Calu3 (cell line): ENCODE measurements around the gene TK2. TPM values are rescaled to one million over a fixed set of nuclear protein-coding genes. Genes with fewer than 3 reads are reported as not detected.
A peak's percentile ranks its signal among the peaks of the same experiment; 100 is the strongest.

Source experiments
- BruUV-seq: library from RNA; stranded (reverse); fragments of 400-500 nt; replicated peaks from 2 replicates; lab custom pipeline; 2021; lab: Mats Ljungman, UMichigan
- CTCF ChIA-PET: fragments of 300-600 bp; sonication (Branson Sonifier 250); formaldehyde crosslinking; loops from one replicate; lab custom pipeline; 2022; ENCODE audit warnings: antibody characterized with exemption; lab: Charles Lee
- DNase-seq: peaks from one replicate; pipeline ENCODE4 v3.0.0; 2022
- H3K27ac Mint-ChIP-seq: one replicate; pipeline ENCODE4 v1.8.0; 2022; ENCODE audit warnings: mixed read lengths; ENCODE audit not compliant: unreplicated experiment
- H3K27me3 Mint-ChIP-seq: one replicate; pipeline ENCODE4 v1.8.0; 2022; ENCODE audit warnings: mixed read lengths; ENCODE audit not compliant: unreplicated experiment
- H3K36me3 Mint-ChIP-seq: one replicate; pipeline ENCODE4 v1.8.0; 2022; ENCODE audit warnings: mild to moderate bottlenecking, moderate library complexity, mixed read lengths; ENCODE audit not compliant: insufficient read depth, unreplicated experiment
- H3K4me1 Mint-ChIP-seq: one replicate; pipeline ENCODE4 v1.8.0; 2022; ENCODE audit warnings: mild to moderate bottlenecking, low read depth, mixed read lengths; ENCODE audit not compliant: unreplicated experiment
- H3K4me3 Mint-ChIP-seq: one replicate; pipeline ENCODE4 v1.8.0; 2022; ENCODE audit warnings: mild to moderate bottlenecking, low read depth, moderate library complexity, mixed read lengths; ENCODE audit not compliant: unreplicated experiment
- H3K9me3 Mint-ChIP-seq: one replicate; pipeline ENCODE4 v1.8.0; 2022; ENCODE audit warnings: low read depth, mixed read lengths; ENCODE audit not compliant: unreplicated experiment
- CTCF ChIP-seq: fragments of 200-600 bp; IDR thresholded peaks from one replicate; pipeline ENCODE4 v1.8.0; 2022; ENCODE audit warnings: antibody characterized with exemption; ENCODE audit not compliant: unreplicated experiment
- intact Hi-C: fragments of 100-400 bp; cut with micrococcal nuclease; formaldehyde crosslinking; loops from one replicate; pipeline ENCODE4 v1.10.0; 2022; ENCODE audit not compliant: unreplicated experiment
- total RNA-seq: library from RNA; stranded (reverse); gene quantifications from 2 replicates; pipeline ENCODE4 v1.2.3, GENCODE V29; 2022

Gene TK2
- total RNA-seq, 1 experiment from 2014 or later, result 53.2 TPM

- Mint-ChIP-seq H3K27ac (no peak overlapping the region), H3K36me3 (peaks cover 18% of the 10 kb centered on the region), H3K27me3 (no peaks in the 10 kb centered on the region), H3K9me3 (no peaks in the 10 kb centered on the region), H3K4me1 (peaks cover 28% of the 10 kb centered on the region), H3K4me3 (no peak overlapping the region)
- DNase-seq, result no peak
- no TSS peak for BruUV-seq
- intact Hi-C loops, result no loop called here
- CTCF ChIA-PET, result interaction anchor here (0.7 kb wide), 1 partner anchor 73 kb away, joined by 4 read pairs; no protein-coding TSS in a partner anchor
- TF ChIP-seq CTCF, result no peak
These were observed 70.2 kb downstream of the TK2 start for GRCh38 chr16:66479661-66480264.

- BruUV-seq, result no TSS peak
- intact Hi-C loops, result no loop called here
- peaks cover 28% of the 10 kb centered on the region for H3K4me1 Mint-ChIP-seq
- H3K27me3 Mint-ChIP-seq, result no peaks in the 10 kb centered on the region
- no peaks in the 10 kb centered on the region for H3K9me3 Mint-ChIP-seq
- H3K36me3 Mint-ChIP-seq, result peaks cover 13% of the 10 kb centered on the region
- CTCF ChIA-PET, result interaction anchor here (0.7 kb wide), 2 partner anchors 12 to 55 kb away, joined by 3 to 5 read pairs; no protein-coding TSS in a partner anchor
- DNase-seq, result peak; percentile 83
- TF ChIP-seq CTCF, result peak; percentile 92
- H3K4me3 Mint-ChIP-seq, result no peak overlapping the region
- peak overlapping the region; percentile 41 for H3K27ac Mint-ChIP-seq
These were observed 71.0 kb downstream of the TK2 start for GRCh38 chr16:66478733-66479511.

GRCh38 chr16:66477028-66477515 lies 72.8 kb downstream of the TK2 start:
- CTCF ChIA-PET, result interaction anchor here (1.6 kb wide), 1 partner anchor 70 kb away, joined by 6 read pairs; no protein-coding TSS in a partner anchor

More at GRCh38 chr16:66477028-66477515, 72.8 kb downstream of the TK2 start:
- Mint-ChIP-seq H3K9me3 (no peaks in the 10 kb centered on the region), H3K4me1 (peaks cover 21% of the 10 kb centered on the region), H3K36me3 (peaks cover 17% of the 10 kb centered on the region), H3K27me3 (no peaks in the 10 kb centered on the region), H3K4me3 (no peak overlapping the region), H3K27ac (no peak overlapping the region)
- intact Hi-C loops, result no loop called here
- TF ChIP-seq CTCF, result no peak
- no peak for DNase-seq
- BruUV-seq, result no TSS peak
